ENCODE data around the gene CD59.

DNA sequence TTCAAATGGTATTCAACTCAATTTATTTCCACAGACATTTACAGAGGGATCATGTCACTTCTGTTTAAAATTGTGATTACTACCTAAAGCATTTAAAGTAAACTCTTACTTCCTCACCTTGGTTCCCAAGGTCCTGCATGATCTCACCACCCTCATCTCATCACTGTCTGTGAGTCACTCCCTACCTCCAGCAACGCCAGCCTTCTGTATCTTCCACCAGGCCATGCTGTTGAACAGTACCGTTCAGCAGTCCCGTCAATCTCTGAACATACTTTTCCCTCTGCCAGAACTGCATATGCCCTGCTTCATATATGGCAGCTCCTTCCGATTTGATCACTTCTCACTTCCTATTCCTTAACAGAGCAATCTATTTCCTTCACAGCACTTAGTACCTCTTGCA, 36.1 kb upstream of the CD59 start:
- TF ChIP-seq NFE2L2 (IDR thresholded peaks at IDR 0.05; ENCODE audit: low read depth, low read length), result no peak
- TF ChIP-seq CTCF (conservative IDR thresholded peaks at IDR 0.05; ENCODE audit: low read depth, low read length), result no peak
- no peak for TF ChIP-seq POLR2A (IDR thresholded peaks at IDR 0.05; ENCODE audit: low read depth, low read length)
- no peak for TF ChIP-seq USF2 (IDR thresholded peaks at IDR 0.05; ENCODE audit: low read depth, low read length)
- TF ChIP-seq MXI1 (IDR thresholded peaks at IDR 0.05; ENCODE audit: borderline replicate concordance, low read depth, low read length), result no peak
- TF ChIP-seq SMC3 (IDR thresholded peaks at IDR 0.05; ENCODE audit: low read depth, low read length), result no peak
- TF ChIP-seq CEBPB (IDR thresholded peaks at IDR 0.05; ENCODE audit: low read depth, low read length), result no peak
- no peak for TF ChIP-seq FOS (IDR thresholded peaks at IDR 0.05; ENCODE audit: low read depth, low read length)
- no peak for TF ChIP-seq RAD21 (IDR thresholded peaks at IDR 0.05; ENCODE audit: low read length)
- no peak for TF ChIP-seq MAFK (IDR thresholded peaks at IDR 0.05; ENCODE audit: low read depth, low read length)
- TF ChIP-seq RFX5 (IDR thresholded peaks at IDR 0.05; ENCODE audit: low read depth, low read length), result no peak
